Liver (tissue), 9 donors: ENCODE measurements around the gene PDE5A. TPM values are rescaled to one million over a fixed set of nuclear protein-coding genes. Genes with fewer than 3 reads are reported as not detected.

Experiments used
- DNase-seq: peaks from one replicate; pipeline ENCODE4 v3.0.0-alpha.2; 2017; ENCODE audit warnings: low spot score
- H3K27ac ChIP-seq, 2 donors: one replicate each; pipeline ENCODE4 v1.7.0; 2013; ENCODE audit warnings: inconsistent platforms in 2 of 2, low read length in 2 of 2, control low read depth in 1 of 2, low read depth in 1 of 2, mild to moderate bottlenecking in 1 of 2
- H3K27me3 ChIP-seq, 4 donors: one replicate each; pipeline versions ENCODE4 v1.6.1 to v1.7.0; 2013; ENCODE audit warnings: low read length in 3 of 4, inconsistent platforms in 1 of 4, mild to moderate bottlenecking in 1 of 4, moderate library complexity in 1 of 4; ENCODE audit not compliant: control insufficient read depth in 4 of 4, insufficient read depth in 4 of 4
- H3K36me3 ChIP-seq, 4 donors: one replicate each; pipeline versions ENCODE4 v1.6.1 to v1.7.0; 2013; ENCODE audit warnings: low read length in 3 of 4, mild to moderate bottlenecking in 3 of 4, low read depth in 1 of 4, moderate library complexity in 1 of 4; ENCODE audit not compliant: control insufficient read depth in 4 of 4, insufficient read depth in 3 of 4
- H3K4me1 ChIP-seq, 4 donors: one replicate each; pipeline versions ENCODE4 v1.6.1 to v1.7.0; 2013; ENCODE audit warnings: low read length in 3 of 4, mild to moderate bottlenecking in 3 of 4, moderate library complexity in 1 of 4; ENCODE audit not compliant: control insufficient read depth in 4 of 4, insufficient read depth in 4 of 4
- H3K4me3 ChIP-seq, 3 donors: one replicate each; pipeline versions ENCODE4 v1.6.1 to v1.7.0; 2013; ENCODE audit warnings: low read length in 3 of 3, control low read depth in 1 of 3, low read depth in 1 of 3, mild to moderate bottlenecking in 1 of 3
- H3K9ac ChIP-seq, 2 donors: one replicate each; pipeline ENCODE4 v1.7.0; 2013; ENCODE audit warnings: low read length in 2 of 2, mild to moderate bottlenecking in 2 of 2, moderate library complexity in 2 of 2, control low read depth in 1 of 2, low read depth in 1 of 2
- H3K9me3 ChIP-seq, 4 donors: one replicate each; pipeline versions ENCODE4 v1.6.1 to v1.7.0; 2013; ENCODE audit warnings: low read length in 3 of 4; ENCODE audit not compliant: control insufficient read depth in 4 of 4
- EGR1 ChIP-seq, 2 donors: IDR thresholded peaks; 2 replicates each; pipeline ENCODE4 v1.6.1; 2016 to 2018; ENCODE audit warnings: antibody characterized with exemption in 2 of 2, low read depth in 2 of 2
- FOXA2 ChIP-seq: IDR thresholded peaks from 2 replicates; pipeline ENCODE4 v1.6.1; 2016; ENCODE audit warnings: antibody characterized with exemption
- GABPA ChIP-seq, 2 donors: IDR thresholded peaks in 1 of 2; conservative IDR thresholded peaks in 1 of 2; 2 replicates each; pipeline ENCODE4 v1.6.1; 2016; ENCODE audit warnings: antibody characterized with exemption in 2 of 2, mild to moderate bottlenecking in 1 of 2, moderate library complexity in 1 of 2
- HNF4A ChIP-seq, 2 donors: conservative IDR thresholded peaks; 2 replicates each; pipeline ENCODE4 v1.6.1; 2016; ENCODE audit warnings: antibody characterized with exemption in 2 of 2, mild to moderate bottlenecking in 2 of 2
- HNF4G ChIP-seq: IDR thresholded peaks from 2 replicates; pipeline ENCODE4 v1.6.1; 2016; ENCODE audit warnings: antibody characterized with exemption
- JUND ChIP-seq, 2 donors: IDR thresholded peaks; 2 replicates each; pipeline ENCODE4 v1.6.1; 2016; ENCODE audit warnings: antibody characterized with exemption in 2 of 2
- MAX ChIP-seq: IDR thresholded peaks from 2 replicates; pipeline ENCODE4 v1.6.1; 2016; ENCODE audit warnings: antibody characterized with exemption
- NR2F2 ChIP-seq: IDR thresholded peaks from 2 replicates; pipeline ENCODE4 v1.6.1; 2016; ENCODE audit warnings: antibody characterized with exemption
- RXRA ChIP-seq, 2 donors: IDR thresholded peaks; 2 replicates each; pipeline ENCODE4 v1.6.1; 2017 to 2018; ENCODE audit warnings: antibody characterized with exemption in 2 of 2, mild to moderate bottlenecking in 1 of 2
- SP1 ChIP-seq: IDR thresholded peaks from 2 replicates; pipeline ENCODE4 v1.6.1; 2018; ENCODE audit warnings: antibody characterized with exemption, mild to moderate bottlenecking
- TAF1 ChIP-seq: conservative IDR thresholded peaks from 2 replicates; pipeline ENCODE4 v1.6.1; 2016; ENCODE audit warnings: antibody characterized with exemption, mild to moderate bottlenecking
- YY1 ChIP-seq: IDR thresholded peaks from 2 replicates; pipeline ENCODE4 v1.6.1; 2016; ENCODE audit warnings: antibody characterized with exemption, mild to moderate bottlenecking
- ZBTB33 ChIP-seq: IDR thresholded peaks from 2 replicates; pipeline ENCODE4 v1.6.1; 2016; ENCODE audit warnings: antibody characterized with exemption
- WGBS: extraction: QIAGEN DNeasy Blood & Tissue Kit; methylation state at CpG from one replicate; pipeline ENCODE4 v1.1.7; 2013; 5-methylcytosine and 5-hydroxymethylcytosine counted together
- polyA plus RNA-seq, 2 donors: library from polyadenylated mRNA; stranded (reverse) in 1 of 2; unstranded in 1 of 2; fragments of 200-250 nt in 1 of 2; fragments of >200 nt in 1 of 2; fragmentation: Nextera tagmentation in 1 of 2; extraction: Ambion mirVana in 1 of 2; gene quantifications; one replicate each; pipeline versions ENCODE4 v1.2.1 to v1.2.3, GENCODE V29; 2013 to 2015
- total RNA-seq, 2 donors: library from RNA; depleted of rRNA; stranded (reverse); fragments of >200 nt; gene quantifications; one replicate each; pipeline ENCODE4 v1.2.3, GENCODE V29; 2014
- TF ChIP-seq, protein P1 (sequence below): fragments of 150-350 bp; IDR thresholded peaks from 2 replicates; pipeline ENCODE4 v1.5.1; 2017; ENCODE audit warnings: improper control_type of control experiment, low read depth, low read length; ENCODE audit not compliant: missing input control
- TF ChIP-seq, protein P2 (sequence below): IDR thresholded peaks from 2 replicates; pipeline ENCODE4 v1.6.1; 2016; ENCODE audit warnings: antibody characterized with exemption
- donor health status: healthy.
- donor health status: healthy.
- donor health status: healthy.
- donor health status: healthy.
- donor health status: healthy.

PDE5A gene
- total and polyA plus RNA-seq, 4 donors = 0.61 to 3.8 (median 3.0) TPM

GRCh38 chr4:119592830-119593229 is 35.8 kb downstream of the PDE5A start:
- H3K36me3 ChIP-seq = no peaks in the 10 kb centered on the region
- TF ChIP-seq HNF4A (conservative IDR thresholded peaks at IDR 0.05) = no peak
- TF ChIP-seq JUND (IDR thresholded peaks at IDR 0.05) = no peak
- no peak for TF ChIP-seq FOXA2
- TF ChIP-seq YY1 = no peak
- TF ChIP-seq SP1 = no peak
- TF ChIP-seq TAF1 = no peak
- TF ChIP-seq, protein P1, sequence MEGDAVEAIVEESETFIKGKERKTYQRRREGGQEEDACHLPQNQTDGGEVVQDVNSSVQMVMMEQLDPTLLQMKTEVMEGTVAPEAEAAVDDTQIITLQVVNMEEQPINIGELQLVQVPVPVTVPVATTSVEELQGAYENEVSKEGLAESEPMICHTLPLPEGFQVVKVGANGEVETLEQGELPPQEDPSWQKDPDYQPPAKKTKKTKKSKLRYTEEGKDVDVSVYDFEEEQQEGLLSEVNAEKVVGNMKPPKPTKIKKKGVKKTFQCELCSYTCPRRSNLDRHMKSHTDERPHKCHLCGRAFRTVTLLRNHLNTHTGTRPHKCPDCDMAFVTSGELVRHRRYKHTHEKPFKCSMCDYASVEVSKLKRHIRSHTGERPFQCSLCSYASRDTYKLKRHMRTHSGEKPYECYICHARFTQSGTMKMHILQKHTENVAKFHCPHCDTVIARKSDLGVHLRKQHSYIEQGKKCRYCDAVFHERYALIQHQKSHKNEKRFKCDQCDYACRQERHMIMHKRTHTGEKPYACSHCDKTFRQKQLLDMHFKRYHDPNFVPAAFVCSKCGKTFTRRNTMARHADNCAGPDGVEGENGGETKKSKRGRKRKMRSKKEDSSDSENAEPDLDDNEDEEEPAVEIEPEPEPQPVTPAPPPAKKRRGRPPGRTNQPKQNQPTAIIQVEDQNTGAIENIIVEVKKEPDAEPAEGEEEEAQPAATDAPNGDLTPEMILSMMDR = no peak
- no peak for TF ChIP-seq MAX
- TF ChIP-seq NR2F2 = no peak
- TF ChIP-seq EGR1 (IDR thresholded peaks at IDR 0.05; ENCODE audit: low read depth in 2 of 2) = no peak
- no peaks in the 10 kb centered on the region for H3K27me3 ChIP-seq
- no peak overlapping the region for H3K9ac ChIP-seq
- no peaks in the 10 kb centered on the region for H3K4me1 ChIP-seq
- 72% methylated on average over 1 of the region's 1 CpG for WGBS
- no peak for DNase-seq
- no peak overlapping the region for H3K4me3 ChIP-seq
- H3K9me3 ChIP-seq = no peaks in the 10 kb centered on the region
- H3K27ac ChIP-seq = no peak overlapping the region

- no peak overlapping the region for H3K9ac ChIP-seq
- H3K4me1 ChIP-seq = no peaks in the 10 kb centered on the region
- H3K36me3 ChIP-seq = no peaks in the 10 kb centered on the region
- no peak for DNase-seq
- H3K27ac ChIP-seq = no peak overlapping the region
- H3K4me3 ChIP-seq = no peak overlapping the region
- TF ChIP-seq JUND (IDR thresholded peaks at IDR 0.05) (no peak), NR2F2 (no peak), GABPA (IDR thresholded peaks at IDR 0.05 in 1 of 2, conservative IDR thresholded peaks at IDR 0.05 in 1 of 2) (no peak), SP1 (no peak), HNF4A (conservative IDR thresholded peaks at IDR 0.05) (no peak), RXRA (IDR thresholded peaks at IDR 0.05) (no peak), MAX (no peak), EGR1 (IDR thresholded peaks at IDR 0.05; ENCODE audit: low read depth in 2 of 2) (no peak), ZBTB33 (no peak), FOXA2 (no peak), HNF4G (no peak)
- TF ChIP-seq, protein P2, sequence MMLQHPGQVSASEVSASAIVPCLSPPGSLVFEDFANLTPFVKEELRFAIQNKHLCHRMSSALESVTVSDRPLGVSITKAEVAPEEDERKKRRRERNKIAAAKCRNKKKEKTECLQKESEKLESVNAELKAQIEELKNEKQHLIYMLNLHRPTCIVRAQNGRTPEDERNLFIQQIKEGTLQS = no peak
- TF ChIP-seq, protein P1 = no peak
- no peaks in the 10 kb centered on the region for H3K9me3 ChIP-seq
- no peaks in the 10 kb centered on the region for H3K27me3 ChIP-seq
Observed at GRCh38 chr4:119589165-119589564, 39.4 kb downstream of the PDE5A start.
